ENCODE results near the gene SLC12A7. TPM values are rescaled to one million over a fixed set of nuclear protein-coding genes. Genes with fewer than 3 reads are reported as not detected.

SLC12A7 gene
- total RNA-seq, 1 donor from 2014 or later, result 80.8 TPM

GRCh38 chr5:1055896-1056610 lies 55.8 kb downstream of the SLC12A7 start:
- H3K9me3 Mint-ChIP-seq (ENCODE audit: low read depth), result no peaks in the 10 kb centered on the region
- H3K27me3 Mint-ChIP-seq, result no peaks in the 10 kb centered on the region
- H3K4me3 Mint-ChIP-seq (ENCODE audit: low read depth), result no peak overlapping the region
- peaks cover 3% of the 10 kb centered on the region for H3K36me3 Mint-ChIP-seq (ENCODE audit: insufficient read depth)
- no peak for TF ChIP-seq CTCF (IDR thresholded peaks at IDR 0.05; ENCODE audit: unreplicated experiment)
- H3K4me1 Mint-ChIP-seq (ENCODE audit: low read depth), result no peaks in the 10 kb centered on the region
- no peak overlapping the region for H3K27ac Mint-ChIP-seq
- DNase-seq (ENCODE audit: low spot score, unreplicated experiment), result no peak

DNA sequence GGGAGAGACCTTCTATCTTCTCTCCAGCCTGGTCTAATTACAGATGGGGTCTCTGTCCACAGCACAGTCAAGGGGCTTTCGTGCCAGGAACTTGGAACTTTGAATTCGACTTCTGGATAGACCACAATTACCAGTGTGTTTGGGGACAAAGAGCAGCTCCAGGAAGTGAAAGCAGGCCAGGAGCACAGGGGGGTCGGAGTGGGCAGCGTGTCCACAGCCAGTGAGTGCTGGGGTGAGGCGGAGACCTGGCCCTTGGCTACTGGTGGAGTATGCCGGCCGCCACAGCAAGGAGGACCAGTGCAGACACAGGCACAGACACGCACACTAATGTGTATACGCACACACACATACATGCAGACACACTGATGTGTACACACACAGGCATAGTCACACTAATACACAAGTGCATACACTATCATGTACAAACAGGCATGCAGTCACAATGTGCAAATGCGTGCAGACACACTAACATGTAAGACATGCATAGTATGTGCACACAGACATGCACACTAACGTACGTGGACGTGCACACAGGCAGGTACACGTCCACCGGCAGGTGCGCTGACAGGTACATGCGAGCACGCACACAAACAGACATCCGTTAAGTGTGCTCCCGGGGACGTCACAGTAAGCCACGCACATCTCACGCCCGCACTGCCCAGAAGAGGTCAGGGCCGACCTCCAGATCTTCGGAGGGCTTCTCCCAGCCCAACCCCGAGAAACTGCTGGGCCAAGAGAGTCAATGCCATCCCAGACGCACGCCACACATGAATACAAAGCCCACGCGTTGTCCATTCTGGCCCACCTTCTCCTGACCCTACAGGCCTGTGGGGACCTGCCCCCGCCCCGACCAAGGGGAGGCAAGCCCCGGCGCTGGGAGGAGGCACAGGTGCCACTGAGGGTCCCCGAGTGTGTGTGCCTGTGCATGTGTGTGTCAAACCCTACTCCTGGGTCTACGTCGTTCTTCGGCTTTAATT lies 56.8 kb downstream of the SLC12A7 start:
- Mint-ChIP-seq H3K4me1 (ENCODE audit: low read depth) (no peaks in the 10 kb centered on the region), H3K27me3 (no peaks in the 10 kb centered on the region), H3K9me3 (ENCODE audit: low read depth) (no peaks in the 10 kb centered on the region), H3K4me3 (ENCODE audit: low read depth) (no peak overlapping the region), H3K36me3 (ENCODE audit: insufficient read depth) (peaks cover 4% of the 10 kb centered on the region), H3K27ac (no peak overlapping the region)
- no peak for TF ChIP-seq CTCF (IDR thresholded peaks at IDR 0.05; ENCODE audit: unreplicated experiment)
- DNase-seq (ENCODE audit: low spot score, unreplicated experiment), result no peak

DNA sequence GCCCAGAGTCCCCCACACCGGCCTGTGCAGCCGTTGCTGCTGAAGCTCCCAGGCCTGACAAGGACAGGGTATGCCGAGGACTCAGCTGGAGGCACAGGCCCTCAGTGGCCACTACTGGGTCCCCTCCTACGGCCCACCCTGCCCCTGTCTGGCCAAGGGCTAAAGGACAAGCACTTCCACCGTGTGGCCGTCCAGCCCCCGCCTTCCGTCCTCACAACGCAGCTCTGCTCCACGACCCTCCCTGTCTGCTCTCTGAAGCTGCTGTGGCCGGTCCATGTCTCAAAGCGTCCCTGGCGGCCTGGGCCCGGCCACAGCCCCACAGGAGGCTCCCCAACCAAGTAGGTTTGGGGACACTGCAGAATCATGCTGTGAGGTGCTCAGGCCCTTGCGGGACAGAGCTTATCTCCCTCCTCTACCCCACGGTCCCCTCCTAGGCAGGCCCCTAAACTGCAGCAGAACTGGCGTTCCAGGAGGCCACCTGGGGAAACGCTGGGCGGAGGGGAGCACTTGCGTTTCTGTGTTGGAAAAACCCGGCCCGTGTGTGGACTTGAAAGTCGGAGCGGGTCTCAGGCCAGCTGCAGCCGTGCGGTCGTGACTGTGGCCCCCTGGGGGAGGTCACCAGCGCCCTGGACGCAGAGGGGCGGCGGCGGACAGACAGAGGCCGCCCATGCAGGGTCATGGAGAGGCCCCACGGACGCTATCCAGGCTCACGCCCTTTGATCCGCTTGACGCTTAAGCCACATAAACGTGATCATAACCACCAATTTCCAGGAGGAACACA lies 57.7 kb downstream of the SLC12A7 start:
- Mint-ChIP-seq H3K36me3 (ENCODE audit: insufficient read depth) (peaks cover 4% of the 10 kb centered on the region), H3K27ac (no peak overlapping the region), H3K4me3 (ENCODE audit: low read depth) (no peak overlapping the region), H3K9me3 (ENCODE audit: low read depth) (no peaks in the 10 kb centered on the region), H3K4me1 (ENCODE audit: low read depth) (no peaks in the 10 kb centered on the region), H3K27me3 (no peaks in the 10 kb centered on the region)
- TF ChIP-seq CTCF (IDR thresholded peaks at IDR 0.05; ENCODE audit: unreplicated experiment), result no peak
- DNase-seq (ENCODE audit: low spot score, unreplicated experiment), result no peak

DNA sequence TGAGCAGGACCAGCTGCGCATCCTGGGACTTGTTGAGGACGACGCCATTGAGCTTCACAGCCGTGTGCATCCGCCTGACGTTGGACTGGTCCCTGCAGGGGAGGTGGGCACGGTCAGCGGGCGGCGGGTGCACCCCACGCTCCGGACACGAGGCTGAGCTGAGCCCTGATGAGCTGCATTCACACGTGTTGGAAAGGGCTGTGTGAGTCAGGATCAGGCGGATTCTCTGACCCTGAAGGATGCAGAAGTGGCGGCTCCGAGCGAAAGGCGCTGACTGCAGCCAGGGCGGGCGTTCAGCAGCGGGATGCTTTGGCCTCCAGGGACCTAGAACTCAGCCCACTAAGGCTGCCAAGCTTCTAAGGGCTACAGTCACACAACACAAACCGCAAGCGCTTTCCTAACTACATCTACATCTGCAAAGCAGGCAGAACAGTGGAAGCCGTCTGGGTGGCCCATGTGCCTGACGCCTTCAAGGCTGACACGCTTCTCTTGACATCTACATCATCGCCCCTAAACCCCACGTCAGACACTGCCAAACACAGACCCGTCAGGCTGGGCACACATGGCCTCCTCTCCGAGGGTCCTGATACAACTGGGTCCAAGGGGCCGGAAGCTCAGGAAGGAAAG lies 58.4 kb downstream of the SLC12A7 start:
- H3K27me3 Mint-ChIP-seq, result no peaks in the 10 kb centered on the region
- H3K4me1 Mint-ChIP-seq (ENCODE audit: low read depth), result no peaks in the 10 kb centered on the region
- H3K9me3 Mint-ChIP-seq (ENCODE audit: low read depth), result no peaks in the 10 kb centered on the region
- DNase-seq (ENCODE audit: low spot score, unreplicated experiment), result no peak
- peaks cover 4% of the 10 kb centered on the region for H3K36me3 Mint-ChIP-seq (ENCODE audit: insufficient read depth)
- TF ChIP-seq CTCF (IDR thresholded peaks at IDR 0.05; ENCODE audit: unreplicated experiment), result no peak
- H3K27ac Mint-ChIP-seq, result no peak overlapping the region
- no peak overlapping the region for H3K4me3 Mint-ChIP-seq (ENCODE audit: low read depth)
